HL-60/S4 (cell line): ENCODE data around the gene CDK8.

Experiments
- in situ Hi-C: fragments of 300-500 bp; cut with MboI; formaldehyde crosslinking; loops from 2 replicates; pipeline ENCODE4 v1.14.3; 2022; ENCODE audit warnings: low sequenced_read_pairs

CDK8 gene

DNA sequence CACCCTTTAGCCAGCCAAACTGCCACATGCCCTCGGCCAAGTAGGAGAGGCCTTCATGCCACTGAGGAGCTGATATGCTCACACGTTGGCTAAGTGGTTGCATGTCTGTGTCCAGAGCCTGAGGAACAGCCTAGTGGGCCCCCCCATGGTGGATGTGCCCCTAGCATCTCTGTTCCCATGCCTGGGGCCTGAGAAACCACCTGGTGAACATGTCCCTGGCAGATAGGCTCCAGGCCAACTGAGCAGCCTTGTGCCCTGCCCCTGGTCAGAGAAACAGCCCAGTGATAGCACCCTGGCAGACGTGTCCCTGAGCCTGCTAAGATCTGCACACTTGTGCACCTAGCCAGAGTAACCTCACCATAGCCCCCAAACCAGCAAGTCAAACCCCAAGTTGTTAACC lies 181.7 kb downstream of the CDK8 start:
- in situ Hi-C loops = no loop called here

DNA sequence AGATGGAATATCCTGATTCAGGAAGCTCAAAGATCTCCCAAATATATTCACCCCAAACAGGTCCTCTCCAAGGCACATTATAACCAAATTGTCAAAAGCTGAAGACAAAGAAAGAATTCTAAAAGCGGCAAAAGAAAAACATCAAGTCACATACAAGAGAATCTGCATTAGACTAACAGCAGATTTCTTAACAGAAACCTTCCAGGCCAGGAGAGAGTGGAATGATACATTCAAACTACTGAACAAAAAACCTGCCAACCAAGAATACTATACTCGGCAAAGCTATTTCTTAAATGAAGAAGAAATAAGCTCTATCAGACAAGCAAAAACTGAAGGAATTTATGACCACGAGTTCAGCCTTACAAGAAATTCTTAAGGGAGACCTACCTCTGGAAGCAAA lies 183.0 kb downstream of the CDK8 start:
- in situ Hi-C loops = no loop called here

DNA sequence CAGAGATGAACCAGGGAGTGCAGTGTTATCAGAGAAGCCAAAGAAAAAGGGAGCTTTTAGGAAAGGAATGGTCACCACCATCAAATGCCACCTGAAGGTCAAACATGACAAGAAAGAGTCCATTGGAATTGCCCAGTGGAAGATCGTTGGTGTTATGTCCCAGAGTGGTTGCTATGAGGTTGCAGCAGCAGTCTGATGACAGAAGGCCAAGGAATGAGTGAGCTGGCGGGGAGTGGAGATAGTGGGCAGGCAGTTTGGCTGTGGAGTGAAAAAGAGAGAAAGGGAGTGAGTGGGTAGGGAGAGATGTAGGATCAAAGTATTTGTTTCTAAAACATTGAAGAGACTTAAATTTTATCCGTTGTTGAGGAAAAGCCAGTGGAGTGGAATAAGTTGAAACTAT lies 186.2 kb downstream of the CDK8 start:
- in situ Hi-C loops = no loop called here

DNA sequence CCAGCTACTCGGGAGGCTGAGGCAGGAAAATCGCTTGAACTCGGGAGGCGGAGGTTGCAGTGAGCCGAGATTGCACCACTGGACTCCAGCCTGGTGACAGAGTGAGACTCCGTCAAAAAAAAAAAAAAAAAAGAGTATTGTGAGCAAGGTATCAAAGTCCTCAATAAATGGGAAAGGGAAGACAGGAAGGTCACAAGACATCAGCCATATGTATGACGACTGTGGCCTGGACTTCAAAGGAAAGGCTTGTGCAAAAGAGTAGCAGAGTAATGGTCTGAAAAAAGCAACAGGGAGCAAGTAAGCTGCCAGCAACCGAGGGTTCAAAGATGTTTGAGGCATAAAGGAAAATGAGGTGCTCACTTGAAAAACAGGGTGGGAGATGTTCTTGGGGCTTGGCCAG lies 187.5 kb downstream of the CDK8 start:
- in situ Hi-C loops = no loop called here

DNA sequence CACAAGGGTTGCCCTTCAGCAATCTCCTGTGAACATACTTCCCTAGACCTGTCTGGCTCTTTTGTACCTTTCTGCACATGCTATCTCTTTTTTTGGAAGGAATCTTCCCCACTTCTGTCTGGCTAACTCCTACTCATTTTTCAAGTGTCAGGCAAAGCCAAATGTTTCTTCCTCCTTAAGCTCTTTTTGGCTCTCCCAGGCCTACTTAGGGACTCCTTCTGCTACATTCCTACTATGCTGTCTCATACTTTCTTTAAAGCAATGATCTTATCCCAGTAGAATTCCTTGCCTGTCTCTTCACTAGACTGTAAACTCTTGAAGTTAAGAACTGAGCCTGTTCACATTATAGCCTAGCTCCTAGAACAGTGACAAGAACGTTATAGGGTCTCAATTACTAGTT lies 188.6 kb downstream of the CDK8 start:
- in situ Hi-C loops = no loop called here

DNA sequence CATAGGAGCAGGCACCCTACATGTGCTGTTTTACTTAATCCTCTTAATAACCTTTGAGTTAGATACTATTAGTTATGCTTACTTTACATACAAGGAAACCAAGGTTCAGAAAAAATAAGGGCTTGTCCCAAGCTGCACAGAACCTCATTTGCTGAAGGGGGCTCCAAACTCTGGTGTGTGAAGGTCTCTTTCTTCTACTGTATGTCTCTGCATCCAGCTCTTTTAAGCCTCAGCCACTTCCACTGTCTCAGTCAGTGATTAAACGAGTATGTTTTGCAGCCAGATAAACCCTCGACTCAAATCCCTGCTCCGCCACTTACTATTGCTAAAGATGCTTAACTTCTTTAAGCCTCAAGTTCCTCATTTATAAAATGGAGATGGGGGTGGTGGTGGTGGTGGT lies 191.2 kb downstream of the CDK8 start:
- in situ Hi-C loops = no loop called here

DNA sequence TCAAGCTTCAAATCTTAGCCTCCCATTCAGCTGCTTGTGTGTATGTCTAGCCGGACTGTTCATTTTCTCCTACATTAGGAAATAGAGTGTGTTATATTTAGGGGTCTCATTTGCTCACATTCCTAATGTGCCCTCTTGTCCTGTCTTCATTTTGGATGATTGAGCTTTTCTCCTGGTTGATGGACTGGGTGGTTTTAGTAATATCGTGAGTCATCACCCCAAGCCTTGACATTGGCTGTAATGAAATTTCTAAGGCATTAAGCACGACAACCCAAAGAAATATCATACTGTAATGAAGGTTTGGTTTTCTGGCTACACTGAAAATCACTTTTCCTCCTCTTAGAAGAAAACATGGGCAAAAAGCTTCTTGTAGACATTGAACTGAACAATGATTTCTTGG lies 192.8 kb downstream of the CDK8 start:
- in situ Hi-C loops = no loop called here

DNA sequence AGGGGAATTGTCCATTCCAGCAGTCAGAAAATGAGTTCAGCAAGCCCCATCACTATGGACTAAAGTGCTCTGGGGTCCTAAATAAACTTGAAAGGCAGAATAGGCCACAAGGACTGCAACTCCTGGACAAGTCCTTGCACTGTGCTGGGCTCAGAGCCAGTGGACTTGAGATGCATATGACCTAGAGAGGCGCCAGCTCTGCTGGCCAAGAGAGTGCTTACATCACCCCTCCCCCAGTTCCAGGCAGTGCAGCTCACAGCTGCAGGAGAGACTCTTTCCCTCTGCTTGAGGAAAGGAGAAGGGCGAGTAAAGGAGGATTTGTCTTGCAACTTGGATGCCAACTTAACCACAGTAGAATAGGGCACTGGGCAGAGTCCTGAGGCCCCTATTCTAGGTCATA lies 194.1 kb downstream of the CDK8 start:
- in situ Hi-C loops = no loop called here

DNA sequence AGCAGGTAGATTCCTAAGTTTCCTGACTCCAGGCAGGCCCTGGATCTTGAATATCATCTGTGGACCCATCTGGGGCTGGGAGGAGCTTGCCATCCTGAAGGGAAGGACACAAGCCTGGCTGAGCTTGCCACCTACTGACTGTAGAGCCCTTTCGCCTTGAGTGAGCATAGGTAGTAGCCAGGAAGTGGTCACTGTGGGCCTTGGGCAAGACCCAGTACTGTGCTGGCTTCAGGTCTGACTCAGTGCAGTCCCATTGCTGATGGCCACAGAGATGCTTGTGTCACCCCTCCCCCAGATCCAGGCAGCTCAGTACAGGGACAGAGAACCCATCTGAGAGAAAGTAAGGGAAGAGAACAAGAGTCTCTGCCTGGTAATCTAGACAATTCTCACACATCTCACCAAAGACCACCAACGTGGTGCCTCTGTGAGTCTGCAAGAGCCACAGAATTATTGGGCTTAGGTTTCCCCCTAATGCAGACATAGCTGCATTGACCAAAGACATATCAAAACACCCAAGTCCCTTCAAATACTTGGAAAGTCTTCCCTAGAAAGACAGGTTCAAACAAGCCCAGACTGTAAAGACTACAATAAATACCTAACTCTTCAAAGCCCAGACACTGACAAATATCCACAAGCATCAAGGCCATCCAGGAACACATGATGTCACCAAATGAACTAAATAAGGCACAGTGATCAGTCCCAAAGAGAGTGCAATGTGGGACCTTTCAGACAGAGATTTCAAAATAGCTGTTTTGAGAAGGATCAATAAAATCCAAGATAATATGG lies 195.3 kb downstream of the CDK8 start:
- in situ Hi-C loops = no loop called here
